Pancreas (tissue), 10 donors: ENCODE data around the gene JAK2. TPM values are rescaled to one million over a fixed set of nuclear protein-coding genes. Genes with fewer than 3 reads are reported as not detected.
"Not testable (repeated sequence)": the region's sequence is repeated elsewhere in the genome, so short reads cannot be mapped to it uniquely, and the experiment has no call there.

Experiments
- ATAC-seq, 4 donors: fragments of 200-7000 bp; cut with Tn5 transposase; one replicate each; pipeline versions ENCODE4 v1.8.0 to v1.9.1; 2020; ENCODE audit warnings: mild to moderate bottlenecking in 4 of 4, moderate library complexity in 4 of 4
- DNase-seq, 6 donors: peaks; one replicate each; pipeline ENCODE4 v3.0.0-alpha.2; 2020
- FAIRE-seq: peaks from 2 replicates; lab custom pipeline; 2012; peaks lifted over from hg19 to GRCh38; lab: Jason Lieb, UNC
- H3K27ac ChIP-seq, 4 donors: fragments of 200-600 bp; sonication (generic); 1 replicate in 3 of 4; 2 replicates in 1 of 4; pipeline versions ENCODE4 v1.5.0 to v1.8.0; 2020
- H3K27me3 ChIP-seq, 4 donors: fragments of 200-600 bp; one replicate each; pipeline ENCODE4 v1.8.0; 2021
- H3K36me3 ChIP-seq, 3 donors: fragments of 200-600 bp; sonication (generic) in 1 of 3; one replicate each; pipeline versions ENCODE4 v1.5.0 to v1.8.0; 2020 to 2021
- H3K4me1 ChIP-seq, 3 donors: fragments of 200-600 bp; one replicate each; pipeline ENCODE4 v1.8.0; 2021
- H3K4me3 ChIP-seq, 4 donors: fragments of 200-600 bp; sonication (generic) in 2 of 4; one replicate each; pipeline versions ENCODE4 v1.5.0 to v1.8.0; 2020 to 2021
- H3K9me3 ChIP-seq, 4 donors: fragments of 200-600 bp; one replicate each; pipeline ENCODE4 v1.8.0; 2021
- WGBS, 2 donors: extraction: QIAGEN DNeasy Blood & Tissue Kit; methylation state at CpG; one replicate each; pipeline ENCODE4 v1.1.7; 2013; 5-methylcytosine and 5-hydroxymethylcytosine counted together
- intact Hi-C, 3 donors: fragments of 100-400 bp; cut with DNase I; formaldehyde crosslinking; loops; one replicate each; pipeline versions ENCODE4 v1.11.1 to v1.14.2; 2022
- polyA plus RNA-seq, 2 donors: library from polyadenylated mRNA; stranded (reverse); fragments of 200-250 nt; gene quantifications; one replicate each; pipeline ENCODE4 v1.2.3, GENCODE V29; 2013
- total RNA-seq, 6 donors: library from RNA; stranded (reverse); fragmentation: NEBNext Ultra II Directional in 4 of 6; extraction: Animal tissue kit (Norgen Biotek cat#: 25700) in 4 of 6; gene quantifications; one replicate each; pipeline versions ENCODE4 v1.2.1 to v1.2.4, GENCODE V29; 2021 to 2023
- TF ChIP-seq, protein P1 (sequence below), 4 donors: fragments of 200-600 bp; sonication (generic) in 3 of 4; IDR thresholded peaks; one replicate each; pipeline versions ENCODE4 v1.5.0 to v1.8.0; 2021; ENCODE audit warnings: antibody characterized with exemption in 4 of 4
- donor health status: healthy with polysubstance abuse.
- donor health status: DM: no; HTN: no; CAD: no; lungs with moderate emphysema.
- donor health status: DM: no; HTN: no; CAD: no.
- donor health status: control.
- donor health status: control.
- donor health status: Bipolar disorder and iron deficiency.
- donor health status: DM: yes; HTN: yes; CAD: no.
- donor health status: DM: no; HTN: no; CAD: no.
- donor health status: DM: no; HTN: no; CAD: no.
- donor health status: DM: yes; HTN: yes; CAD: no.

JAK2 gene
- total and polyA plus RNA-seq, 8 donors = 1.7 to 9.1 (median 4.2) TPM

DNA sequence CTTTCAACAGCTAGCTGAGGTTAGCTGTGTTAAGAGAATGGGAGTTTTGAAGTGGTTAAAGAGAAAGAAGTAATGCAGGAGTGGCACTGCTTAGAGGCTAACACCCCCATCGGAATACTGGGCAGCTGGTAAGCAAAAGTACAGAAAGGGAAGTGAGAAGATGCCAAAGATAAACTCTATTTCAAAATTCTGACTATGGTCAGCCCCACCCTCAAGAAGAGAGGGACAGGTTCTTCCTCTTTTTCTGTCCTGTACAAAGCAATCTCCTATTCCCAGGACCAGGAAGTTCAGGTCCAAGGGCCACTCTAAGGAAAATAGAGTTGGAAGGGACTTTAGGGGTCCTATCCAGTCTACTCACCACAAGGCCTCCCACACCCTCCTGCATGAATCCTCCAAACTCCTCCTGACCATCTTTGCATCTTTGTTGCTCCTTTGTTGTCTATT, 45.9 kb upstream of the JAK2 start:
- ATAC-seq (peak in 3 of 4 donors; percentile 17 to 72 (median 70)), FAIRE-seq (no peak), DNase-seq (no peak)
- H3K27me3 ChIP-seq = no peaks in the 10 kb centered on the region
- WGBS, 2 donors = 67 to 72% methylated on average over 1 of the region's 1 CpG
- no peak overlapping the region for H3K27ac ChIP-seq
- no peaks in the 10 kb centered on the region for H3K9me3 ChIP-seq
- intact Hi-C loops = no loop called here
- H3K4me1 ChIP-seq = peaks cover 0 to 4% (median 3%) of the 10 kb centered on the region in 3 donors
- TF ChIP-seq, protein P1, sequence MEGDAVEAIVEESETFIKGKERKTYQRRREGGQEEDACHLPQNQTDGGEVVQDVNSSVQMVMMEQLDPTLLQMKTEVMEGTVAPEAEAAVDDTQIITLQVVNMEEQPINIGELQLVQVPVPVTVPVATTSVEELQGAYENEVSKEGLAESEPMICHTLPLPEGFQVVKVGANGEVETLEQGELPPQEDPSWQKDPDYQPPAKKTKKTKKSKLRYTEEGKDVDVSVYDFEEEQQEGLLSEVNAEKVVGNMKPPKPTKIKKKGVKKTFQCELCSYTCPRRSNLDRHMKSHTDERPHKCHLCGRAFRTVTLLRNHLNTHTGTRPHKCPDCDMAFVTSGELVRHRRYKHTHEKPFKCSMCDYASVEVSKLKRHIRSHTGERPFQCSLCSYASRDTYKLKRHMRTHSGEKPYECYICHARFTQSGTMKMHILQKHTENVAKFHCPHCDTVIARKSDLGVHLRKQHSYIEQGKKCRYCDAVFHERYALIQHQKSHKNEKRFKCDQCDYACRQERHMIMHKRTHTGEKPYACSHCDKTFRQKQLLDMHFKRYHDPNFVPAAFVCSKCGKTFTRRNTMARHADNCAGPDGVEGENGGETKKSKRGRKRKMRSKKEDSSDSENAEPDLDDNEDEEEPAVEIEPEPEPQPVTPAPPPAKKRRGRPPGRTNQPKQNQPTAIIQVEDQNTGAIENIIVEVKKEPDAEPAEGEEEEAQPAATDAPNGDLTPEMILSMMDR (IDR thresholded peaks at IDR 0.05) = no peak
- no peaks in the 10 kb centered on the region for H3K36me3 ChIP-seq
- H3K4me3 ChIP-seq = no peak overlapping the region

DNA sequence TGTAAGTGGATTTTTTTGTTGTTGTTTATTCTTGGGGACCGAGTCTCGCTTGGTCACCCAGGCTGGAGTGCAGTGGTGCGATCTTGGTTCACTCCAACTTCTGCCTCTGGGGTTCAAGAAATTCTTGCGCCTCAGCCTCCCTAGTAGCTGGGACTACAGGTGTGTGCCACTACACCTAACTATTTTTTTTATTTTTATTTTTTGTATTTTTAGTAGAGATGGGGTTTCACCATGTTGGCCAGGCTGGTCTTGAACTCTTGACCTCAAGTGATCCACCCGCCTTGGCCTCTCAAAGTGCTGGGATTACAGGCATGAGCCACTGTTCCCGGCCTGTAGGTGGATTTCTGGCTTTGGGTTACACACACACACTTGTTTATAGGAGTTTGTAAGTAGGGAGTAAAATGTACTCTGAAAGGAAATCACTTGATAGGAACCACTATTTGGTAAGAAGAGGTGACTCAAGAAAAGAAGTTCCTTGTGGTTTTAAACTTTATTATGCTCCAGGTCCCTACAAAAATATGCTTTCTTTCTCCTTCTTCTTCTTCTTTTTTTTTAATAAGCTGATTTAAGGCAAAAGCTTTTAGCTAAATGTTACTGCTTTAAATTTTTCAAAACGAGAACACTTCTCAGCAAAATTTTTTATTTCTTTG, 42.9 kb upstream of the JAK2 start:
- intact Hi-C loops, H3K27ac ChIP-seq, DNase-seq, H3K36me3 ChIP-seq, H3K9me3 ChIP-seq, FAIRE-seq, H3K4me1 ChIP-seq, H3K27me3 ChIP-seq, H3K4me3 ChIP-seq: not testable (repeated sequence)
- ATAC-seq = peak in 1 of 4 donors; percentile 41
- 83 to 90% methylated on average over 7 of the region's 7 CpGs for WGBS, 2 donors

DNA sequence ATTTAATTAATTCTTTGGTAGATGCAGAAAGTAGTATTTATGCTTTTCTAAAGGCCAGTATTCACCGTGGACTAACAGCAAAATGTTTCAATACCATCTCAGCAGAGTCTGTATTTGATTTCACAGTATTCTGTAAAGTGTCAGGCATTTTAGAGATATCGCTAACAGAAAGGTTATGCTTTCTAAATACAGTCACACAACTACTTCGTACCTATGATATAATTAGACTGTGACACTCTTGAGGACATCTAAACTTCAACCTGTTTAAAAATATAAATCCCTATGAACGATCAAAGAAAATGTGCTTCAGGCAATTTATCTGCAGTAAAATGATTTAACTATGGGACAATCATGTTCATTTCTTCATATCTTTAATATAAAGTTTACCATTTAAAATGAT, 41.7 kb upstream of the JAK2 start:
- H3K4me1 ChIP-seq = peaks cover 0 to 3% (median 0%) of the 10 kb centered on the region in 3 donors
- TF ChIP-seq, protein P1 (IDR thresholded peaks at IDR 0.05) = no peak
- H3K4me3 ChIP-seq = no peak overlapping the region
- no peaks in the 10 kb centered on the region for H3K9me3 ChIP-seq
- no peak for ATAC-seq
- no peak for FAIRE-seq
- WGBS, 2 donors = 82 to 93% methylated on average over 4 of the region's 4 CpGs
- no peak overlapping the region for H3K27ac ChIP-seq
- no peaks in the 10 kb centered on the region for H3K36me3 ChIP-seq
- no peaks in the 10 kb centered on the region for H3K27me3 ChIP-seq
- intact Hi-C loops = no loop called here
- no peak for DNase-seq

DNA sequence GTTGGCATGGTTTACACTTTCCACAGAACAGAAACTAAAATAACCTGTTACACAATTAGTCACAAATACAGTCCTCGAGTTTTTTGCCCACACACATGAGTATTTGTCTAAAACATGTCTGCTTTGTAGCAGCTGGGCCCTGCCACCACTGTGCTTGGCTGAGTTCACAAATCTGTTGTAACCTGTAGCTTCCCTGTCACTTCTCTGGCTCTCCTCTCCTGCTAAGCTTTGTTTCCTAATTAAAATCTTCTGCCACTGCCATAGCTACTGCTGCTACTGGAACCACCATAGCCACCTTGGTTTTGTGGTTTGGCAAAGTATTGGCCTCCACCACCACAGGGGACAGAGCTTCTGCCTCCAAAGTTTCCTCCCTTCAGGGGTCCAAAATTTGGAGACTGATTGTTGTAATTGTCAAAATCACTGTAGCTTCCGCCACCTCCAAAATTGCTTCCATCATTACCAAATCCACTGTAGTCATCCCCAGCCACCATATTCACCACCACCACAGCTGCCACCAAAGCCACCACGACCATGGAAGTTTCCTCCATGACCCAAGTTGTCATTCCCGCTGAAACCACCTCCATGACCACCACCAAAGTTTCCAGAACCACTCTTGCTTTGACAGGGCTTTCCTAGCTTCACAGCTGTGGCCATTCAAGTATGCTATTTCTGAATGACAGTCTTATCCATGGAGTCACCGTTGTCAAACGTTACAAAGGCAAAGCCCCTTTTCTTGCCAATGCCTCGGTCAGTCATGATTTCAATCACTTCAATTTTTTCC, 40.5 kb upstream of the JAK2 start:
- H3K27ac ChIP-seq, ATAC-seq, intact Hi-C loops, H3K27me3 ChIP-seq, FAIRE-seq, H3K4me1 ChIP-seq, H3K36me3 ChIP-seq, H3K9me3 ChIP-seq, DNase-seq, H3K4me3 ChIP-seq: not testable (repeated sequence)
- 80 to 88% methylated on average over 7 of the region's 7 CpGs for WGBS, 2 donors

DNA sequence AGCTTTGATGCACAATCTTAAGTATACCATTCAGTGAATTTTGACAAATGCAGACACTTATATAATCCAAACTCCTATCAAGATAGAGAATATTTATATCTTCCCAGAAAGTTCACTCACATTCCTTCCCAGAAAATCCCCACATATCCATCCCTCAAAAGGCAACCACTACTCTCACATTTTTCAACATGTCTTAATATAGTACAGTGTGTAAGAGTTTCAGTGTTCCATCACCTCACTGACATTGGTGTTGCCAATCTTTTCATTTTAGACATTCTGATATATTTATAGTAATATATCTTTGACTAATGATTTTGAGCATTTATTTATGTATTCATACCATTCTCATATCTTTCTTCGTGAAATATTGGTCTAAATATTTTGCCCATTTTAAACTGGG, 38.1 kb upstream of the JAK2 start:
- Histone ChIP-seq H3K9me3 (no peaks in the 10 kb centered on the region), H3K4me3 (no peak overlapping the region), H3K36me3 (no peaks in the 10 kb centered on the region), H3K27me3 (no peaks in the 10 kb centered on the region), H3K4me1 (peaks cover 0 to 3% (median 0%) of the 10 kb centered on the region in 3 donors), H3K27ac (no peak overlapping the region)
- intact Hi-C loops = no loop called here
- 89 to 95% methylated on average over 1 of the region's 1 CpG for WGBS, 2 donors
- FAIRE-seq (no peak), DNase-seq (no peak), ATAC-seq (no peak)
- TF ChIP-seq, protein P1 (IDR thresholded peaks at IDR 0.05) = no peak
